Breast epithelium (tissue), 4 donors: Measurements from ENCODE around the gene GAS7. TPM values are rescaled to one million over a fixed set of nuclear protein-coding genes. Genes with fewer than 3 reads are reported as not detected.

Experiments
- DNase-seq, 2 donors: peaks; one replicate each; pipeline ENCODE4 v3.0.0-alpha.2; 2019; ENCODE audit warnings: low spot score in 2 of 2
- H3K27ac ChIP-seq, 2 donors: fragments of 200-600 bp; sonication (generic) in 1 of 2; one replicate each; pipeline ENCODE4 v1.5.1; 2016 to 2019; ENCODE audit warnings: mild to moderate bottlenecking in 1 of 2
- H3K27me3 ChIP-seq, 2 donors: fragments of 200-600 bp; sonication (generic) in 1 of 2; one replicate each; pipeline versions ENCODE4 v1.5.1 to v1.6.0; 2017 to 2019; ENCODE audit warnings: control low read depth in 1 of 2, mild to moderate bottlenecking in 1 of 2
- H3K36me3 ChIP-seq: fragments of 200-600 bp; one replicate; pipeline ENCODE4 v1.5.1; 2019
- H3K4me1 ChIP-seq, 2 donors: fragments of 200-600 bp; sonication (generic); one replicate each; pipeline ENCODE4 v1.5.1; 2016 to 2019; ENCODE audit warnings: control low read depth in 1 of 2
- H3K4me3 ChIP-seq, 3 donors: fragments of 200-600 bp; sonication (generic); 1 replicate in 2 of 3; 2 replicates in 1 of 3; pipeline ENCODE4 v1.5.1; 2016 to 2019; ENCODE audit warnings: mild to moderate bottlenecking in 3 of 3, moderate library complexity in 2 of 3
- H3K9me3 ChIP-seq, 2 donors: fragments of 200-600 bp; sonication (generic) in 1 of 2; one replicate each; pipeline ENCODE4 v1.5.1; 2016 to 2019; ENCODE audit warnings: control low read depth in 1 of 2
- CTCF ChIP-seq, 3 donors: fragments of 450-650 bp; IDR thresholded peaks; one replicate each; pipeline ENCODE4 v1.5.1; 2016 to 2017; ENCODE audit warnings: antibody characterized with exemption in 3 of 3, mild to moderate bottlenecking in 3 of 3, moderate library complexity in 3 of 3
- POLR2A ChIP-seq: fragments of 450-650 bp; IDR thresholded peaks from one replicate; pipeline ENCODE4 v1.6.1; 2016; ENCODE audit warnings: antibody characterized with exemption, mild to moderate bottlenecking, moderate library complexity
- POLR2AphosphoS5 ChIP-seq, 3 donors: sonication (generic); formaldehyde crosslinking; IDR thresholded peaks; one replicate each; pipeline ENCODE4 v1.6.1; 2017; ENCODE audit warnings: antibody characterized with exemption in 3 of 3
- intact Hi-C: fragments of 100-400 bp; cut with DNase I; formaldehyde crosslinking; loops from one replicate; pipeline ENCODE4 v1.15.1; 2023; ENCODE audit warnings: low total_unique reads
- total RNA-seq, 3 donors: library from RNA; depleted of rRNA; stranded (reverse); fragments of >200 nt; gene quantifications; one replicate each; pipeline ENCODE4 v1.1.0, GENCODE V29; 2016

Gene GAS7
- total RNA-seq, 3 donors from 2014 or later, result 21.8 to 62.2 (median 33.4) TPM

- intact Hi-C loops, result no loop called here
- no peaks in the 10 kb centered on the region for H3K9me3 ChIP-seq
- TF ChIP-seq POLR2AphosphoS5 (IDR thresholded peaks at IDR 0.05), result no peak
- TF ChIP-seq POLR2A, result no peak
- no peak for TF ChIP-seq CTCF (IDR thresholded peaks at IDR 0.05)
- H3K4me3 ChIP-seq, result no peak overlapping the region
- DNase-seq, result no peak
- H3K36me3 ChIP-seq, result no peaks in the 10 kb centered on the region
- no peaks in the 10 kb centered on the region for H3K27me3 ChIP-seq
- peaks cover 0 to 6% of the 10 kb centered on the region in 2 donors for H3K4me1 ChIP-seq
- H3K27ac ChIP-seq, result peak overlapping the region in 1 of 2 donors; percentile 32
These were observed 265.9 kb downstream of the GAS7 start for GRCh38 chr17:9932491-9932890.

GRCh38 chr17:9931144-9931741 lies 267.2 kb downstream of the GAS7 start:
- intact Hi-C loops, result no loop called here
- H3K9me3 ChIP-seq, result no peaks in the 10 kb centered on the region
- no peak for TF ChIP-seq POLR2A
- TF ChIP-seq CTCF (IDR thresholded peaks at IDR 0.05), result no peak
- no peak for TF ChIP-seq POLR2AphosphoS5 (IDR thresholded peaks at IDR 0.05)
- H3K36me3 ChIP-seq, result no peaks in the 10 kb centered on the region
- peak overlapping the region in 1 of 2 donors; percentile 48 for H3K27ac ChIP-seq
- H3K4me1 ChIP-seq, result peaks cover 0 to 6% of the 10 kb centered on the region in 2 donors
- no peak for DNase-seq
- no peak overlapping the region for H3K4me3 ChIP-seq
- H3K27me3 ChIP-seq, result no peaks in the 10 kb centered on the region

GRCh38 chr17:9929871-9930270 lies 268.5 kb downstream of the GAS7 start:
- H3K4me3 ChIP-seq, result no peak overlapping the region
- peak overlapping the region in 1 of 2 donors; percentile 19 for H3K27ac ChIP-seq
- H3K36me3 ChIP-seq, result no peaks in the 10 kb centered on the region
- no peak for DNase-seq
- peaks cover 0 to under 1% of the 10 kb centered on the region in 2 donors for H3K4me1 ChIP-seq
- no peaks in the 10 kb centered on the region for H3K27me3 ChIP-seq
- H3K9me3 ChIP-seq, result no peaks in the 10 kb centered on the region
- intact Hi-C loops, result no loop called here
- TF ChIP-seq POLR2A, result no peak
- no peak for TF ChIP-seq CTCF (IDR thresholded peaks at IDR 0.05)
- TF ChIP-seq POLR2AphosphoS5 (IDR thresholded peaks at IDR 0.05), result no peak

- TF ChIP-seq CTCF (IDR thresholded peaks at IDR 0.05) (no peak), POLR2A (no peak), POLR2AphosphoS5 (IDR thresholded peaks at IDR 0.05) (no peak)
- H3K36me3 ChIP-seq, result no peaks in the 10 kb centered on the region
- H3K9me3 ChIP-seq, result no peaks in the 10 kb centered on the region
- H3K4me3 ChIP-seq, result no peak overlapping the region
- peak overlapping the region in 1 of 2 donors; percentile 63 for H3K27ac ChIP-seq
- no peaks in the 10 kb centered on the region for H3K27me3 ChIP-seq
- H3K4me1 ChIP-seq, result no peaks in the 10 kb centered on the region
- intact Hi-C loops, result no loop called here
- no peak for DNase-seq
These were observed 269.6 kb downstream of the GAS7 start for GRCh38 chr17:9928601-9929333.

GRCh38 chr17:9926150-9926804 lies 272.1 kb downstream of the GAS7 start:
- DNase-seq, result no peak
- intact Hi-C loops, result no loop called here
- H3K4me1 ChIP-seq, result no peaks in the 10 kb centered on the region
- H3K27me3 ChIP-seq, result no peaks in the 10 kb centered on the region
- no peaks in the 10 kb centered on the region for H3K9me3 ChIP-seq
- no peak overlapping the region for H3K4me3 ChIP-seq
- TF ChIP-seq CTCF (IDR thresholded peaks at IDR 0.05), result no peak
- no peak for TF ChIP-seq POLR2AphosphoS5 (IDR thresholded peaks at IDR 0.05)
- no peak for TF ChIP-seq POLR2A
- H3K27ac ChIP-seq, result peak overlapping the region in 1 of 2 donors; percentile 32
- H3K36me3 ChIP-seq, result no peaks in the 10 kb centered on the region
